HG03039 (cell line): ENCODE data around the gene RAI1.

Source experiments
- ATAC-seq: cut with Tn5 transposase; IDR thresholded peaks from one replicate; pipeline ENCODE4 v1.9.1; 2021; ENCODE audit warnings: mild to moderate bottlenecking, moderate library complexity; ENCODE audit not compliant: unreplicated experiment

Gene RAI1

GRCh38 chr17:17728550-17729251 is 47.4 kb downstream of the RAI1 start:
- no peak for ATAC-seq

GRCh38 chr17:17729620-17730249 is 48.5 kb downstream of the RAI1 start:
- no peak for ATAC-seq

- ATAC-seq = no peak
These were observed 49.1 kb downstream of the RAI1 start for GRCh38 chr17:17730250-17730935.

- no peak for ATAC-seq
These were observed 51.2 kb downstream of the RAI1 start for GRCh38 chr17:17732444-17732843.

GRCh38 chr17:17732892-17733670 is 51.8 kb downstream of the RAI1 start:
- no peak for ATAC-seq

GRCh38 chr17:17736205-17737183 is 55.2 kb downstream of the RAI1 start:
- ATAC-seq = no peak

GRCh38 chr17:17737961-17738894 is 57.0 kb downstream of the RAI1 start:
- ATAC-seq = no peak

GRCh38 chr17:17738901-17739300 is 57.6 kb downstream of the RAI1 start:
- no peak for ATAC-seq

- ATAC-seq = no peak
These were observed 58.3 kb downstream of the RAI1 start for GRCh38 chr17:17739388-17740066.

- ATAC-seq = no peak
These were observed 59.5 kb downstream of the RAI1 start for GRCh38 chr17:17740615-17741348.

GRCh38 chr17:17741349-17742023 is 60.2 kb downstream of the RAI1 start:
- no peak for ATAC-seq

GRCh38 chr17:17742133-17742621 is 60.9 kb downstream of the RAI1 start:
- ATAC-seq = no peak

GRCh38 chr17:17742688-17743390 is 61.6 kb downstream of the RAI1 start:
- ATAC-seq = no peak

GRCh38 chr17:17743391-17744112 is 62.3 kb downstream of the RAI1 start:
- ATAC-seq = no peak

GRCh38 chr17:17744116-17744515 is 62.9 kb downstream of the RAI1 start:
- ATAC-seq = no peak
